ENCODE data around the gene NR1H4.
"Not testable (repeated sequence)": the region's sequence is repeated elsewhere in the genome, so short reads cannot be mapped to it uniquely, and the experiment has no call there.

The NR1H4 gene

GRCh38 chr12:100473716-100474150 is at the start of gene NR1H4:
NR1H4 (plus strand) TSS chr12:100473866; CDS start chr12:100493324, 19,458 bp downstream.
- DNase-seq: no peak

DNA sequence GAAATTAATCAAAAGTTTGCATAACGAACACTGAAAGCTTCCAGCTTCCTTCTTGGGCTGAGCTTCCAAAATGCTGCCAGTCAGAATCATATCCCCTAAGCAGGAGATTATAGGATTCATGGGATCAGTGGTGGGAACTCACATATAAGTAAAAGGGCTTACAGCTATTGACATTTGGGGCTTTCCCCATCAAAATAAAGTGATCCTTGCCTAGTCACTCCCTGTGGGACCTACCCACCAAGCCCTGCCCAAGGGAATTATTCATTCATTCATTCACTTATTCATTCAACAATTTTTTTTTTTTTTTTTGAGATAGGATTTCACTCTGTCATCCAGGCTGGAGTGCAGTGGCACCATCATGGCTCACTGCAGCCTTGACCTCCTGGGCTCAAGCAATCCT is 47.5 kb upstream of the NR1H4 start:
- no peak for DNase-seq

GRCh38 chr12:100427078-100427477 is 46.6 kb upstream of the NR1H4 start:
- DNase-seq: no peak

- not testable (repeated sequence) for DNase-seq
These were observed 43.4 kb upstream of the NR1H4 start for GRCh38 chr12:100430251-100430650.

GRCh38 chr12:100433701-100434100 is 40.0 kb upstream of the NR1H4 start:
- DNase-seq: no peak

- DNase-seq: no peak
These were observed 39.5 kb upstream of the NR1H4 start for GRCh38 chr12:100434177-100434576.

DNA sequence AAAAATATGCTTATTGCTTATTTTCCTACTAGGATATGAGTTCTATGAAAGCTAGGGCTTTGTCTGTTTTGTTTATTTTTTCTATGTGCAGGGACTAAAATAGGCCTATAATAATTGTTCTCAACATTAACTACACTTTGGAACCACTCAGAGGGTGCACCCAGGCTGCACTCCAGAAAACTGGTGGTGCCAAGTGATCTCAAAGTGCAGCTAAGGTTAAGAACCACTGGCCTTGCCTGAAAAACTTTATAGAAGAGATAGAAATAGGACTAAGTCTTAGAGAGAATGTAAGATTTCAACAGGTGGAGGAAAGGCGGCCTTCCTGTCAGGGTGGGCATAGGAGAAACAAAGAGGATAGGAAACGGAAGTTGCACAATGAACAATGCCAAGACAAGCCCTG is 37.7 kb upstream of the NR1H4 start:
- no peak for DNase-seq

DNA sequence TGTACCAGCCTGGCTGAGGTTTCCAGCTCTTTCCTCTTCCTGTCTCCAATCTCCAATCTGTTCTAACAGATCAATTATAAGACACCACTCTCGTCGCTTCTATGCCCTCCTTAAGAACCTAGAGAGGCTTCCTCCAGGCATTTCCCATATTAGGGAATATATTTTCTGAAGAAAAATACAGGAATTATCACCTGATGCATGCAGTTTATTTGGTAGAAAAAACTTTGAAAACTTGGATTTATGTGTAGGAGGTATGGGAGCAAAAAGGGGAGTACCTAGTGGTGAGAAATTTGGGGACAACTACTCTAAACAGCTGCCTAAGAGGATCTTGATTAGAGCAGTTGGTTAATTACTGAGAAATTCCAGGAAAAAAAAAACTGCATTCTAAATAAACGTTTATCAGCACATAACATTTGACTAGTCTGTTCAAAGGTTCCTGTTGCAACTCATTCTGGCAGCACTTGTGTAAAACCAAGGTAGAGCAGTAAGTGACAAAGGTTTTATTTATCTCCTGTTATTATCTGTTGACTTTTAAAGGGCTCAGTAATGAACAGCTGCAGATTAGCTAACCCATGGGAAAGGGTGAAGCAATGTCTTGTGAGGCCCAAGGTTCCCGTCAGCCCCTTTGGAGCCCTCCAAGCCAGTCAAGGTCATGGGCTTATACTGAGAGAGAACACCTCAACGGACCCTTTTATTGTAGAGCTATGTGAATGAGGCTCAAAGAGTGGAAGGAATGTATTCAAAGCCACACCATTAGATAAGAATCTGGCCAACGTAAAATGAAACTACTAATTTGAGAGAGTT is 36.4 kb upstream of the NR1H4 start:
- no peak for DNase-seq

- DNase-seq: no peak
These were observed 33.9 kb upstream of the NR1H4 start for GRCh38 chr12:100439797-100440196.

DNA sequence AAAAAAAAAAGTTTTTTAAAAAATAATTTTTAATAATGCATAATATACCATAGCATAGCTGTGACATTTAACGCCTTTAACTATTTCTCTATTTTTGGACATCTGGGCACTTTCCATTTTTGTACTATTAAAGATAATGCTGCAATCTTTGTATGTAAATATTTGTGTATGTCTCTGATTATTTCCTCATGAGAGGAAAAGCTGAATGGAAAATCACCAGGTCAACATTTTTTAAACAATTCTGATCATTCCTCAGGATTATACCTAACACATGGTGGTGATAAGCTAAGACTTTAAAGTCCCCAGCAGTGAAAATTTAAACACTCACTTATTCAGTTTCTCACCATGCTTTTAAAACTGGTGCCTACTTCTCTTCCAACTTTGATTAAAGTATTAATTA is 31.3 kb upstream of the NR1H4 start:
- DNase-seq: no peak

- DNase-seq: no peak
These were observed 30.2 kb upstream of the NR1H4 start for GRCh38 chr12:100443434-100443833.

GRCh38 chr12:100445081-100445481 is 28.6 kb upstream of the NR1H4 start:
- no peak for DNase-seq

DNA sequence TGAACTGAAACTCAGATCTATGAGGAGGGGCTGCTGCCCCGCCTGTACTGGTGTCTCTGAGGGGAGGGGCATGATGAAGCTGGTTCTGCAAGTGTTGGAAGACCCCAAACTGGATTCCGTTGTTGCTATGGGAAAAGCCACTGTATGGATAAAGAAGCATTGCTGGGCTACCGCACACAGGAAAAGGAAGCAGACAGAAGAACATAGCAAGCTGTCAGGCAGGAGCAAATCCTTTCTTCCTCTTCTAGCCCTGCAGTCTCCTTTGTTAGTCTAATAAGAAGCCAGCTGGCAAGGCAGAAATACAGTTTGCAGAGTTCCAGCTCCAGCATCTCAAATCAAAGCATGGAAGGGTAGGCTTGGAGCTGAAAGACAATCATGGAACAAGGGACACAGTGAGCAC is 26.3 kb upstream of the NR1H4 start:
- no peak for DNase-seq

DNA sequence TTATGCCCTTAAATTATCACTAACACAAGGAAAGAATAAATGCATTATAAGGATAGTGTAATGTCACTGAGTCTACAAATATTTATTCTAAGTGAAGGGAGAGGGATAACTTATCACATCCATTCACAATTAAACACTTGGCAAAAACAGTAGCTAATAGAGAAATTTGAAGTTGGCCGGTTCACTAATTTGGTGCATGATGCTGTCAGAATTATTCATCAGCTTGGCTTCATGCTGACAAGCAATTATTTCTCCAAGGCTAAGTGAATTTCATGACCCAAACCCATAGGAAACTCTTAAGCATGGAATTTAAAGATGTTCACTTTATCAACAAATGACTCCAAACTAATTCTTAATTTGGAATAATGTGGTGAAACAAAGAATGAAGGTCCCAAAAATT is 25.0 kb upstream of the NR1H4 start:
- DNase-seq: no peak

DNA sequence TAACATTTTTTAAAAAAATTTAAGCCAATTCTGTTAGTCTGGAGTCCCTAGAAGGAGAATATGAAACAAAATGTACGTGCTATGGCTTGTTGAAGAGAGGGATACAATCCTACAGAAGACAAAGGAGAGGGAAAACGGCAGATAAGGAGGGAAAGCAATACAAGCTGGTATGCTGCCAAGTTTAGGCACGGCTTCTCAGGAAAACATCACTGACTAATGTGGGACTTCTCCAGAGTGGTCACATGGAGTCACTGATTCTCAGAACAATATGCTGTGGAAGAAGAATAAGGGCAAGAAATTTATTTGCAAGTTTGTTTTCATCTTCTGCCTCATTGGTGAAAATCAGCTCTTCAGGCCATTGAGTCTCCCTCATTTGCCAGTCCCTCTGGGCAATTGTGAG is 22.9 kb upstream of the NR1H4 start:
- no peak for DNase-seq

DNA sequence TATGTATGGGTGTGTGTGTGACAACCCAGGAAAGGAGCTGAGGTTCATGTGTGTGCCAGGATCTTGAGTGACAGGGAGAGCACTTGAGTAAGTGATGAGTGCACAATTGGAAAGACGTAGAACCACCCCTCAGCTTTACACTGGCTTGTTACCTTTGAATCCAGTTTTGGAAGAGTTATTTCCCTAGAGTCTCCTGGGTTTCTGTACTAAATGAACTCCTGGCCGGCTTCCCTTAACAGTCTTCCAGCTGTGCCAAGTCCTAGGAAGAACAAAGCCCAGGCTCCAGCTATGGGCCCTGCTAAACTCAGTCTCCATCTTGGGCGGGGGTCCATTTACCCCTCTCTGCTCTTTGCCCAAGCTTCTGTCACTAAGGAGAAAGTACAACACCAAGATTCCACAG is 19.7 kb upstream of the NR1H4 start:
- no peak for DNase-seq

DNA sequence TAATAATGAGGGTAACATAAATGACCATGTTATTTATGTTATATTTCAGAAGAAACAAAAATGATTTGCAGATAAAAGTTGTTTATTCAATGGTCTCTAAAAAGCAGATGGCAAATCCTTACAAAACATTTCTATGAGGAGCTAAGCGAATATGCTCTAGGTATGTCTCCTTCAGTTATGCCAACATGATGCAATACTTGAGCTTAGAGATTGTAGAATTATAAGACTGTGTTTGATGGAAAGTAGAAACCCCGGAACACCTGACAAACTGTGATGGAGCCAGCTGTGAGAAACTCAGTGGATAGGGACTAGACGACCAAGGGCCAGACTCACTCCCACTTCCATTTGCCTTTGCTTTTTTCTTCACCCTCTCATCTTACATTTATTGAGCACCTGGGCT is 17.8 kb upstream of the NR1H4 start:
- DNase-seq: no peak

GRCh38 chr12:100458191-100458590 is 15.5 kb upstream of the NR1H4 start:
- DNase-seq: no peak

DNA sequence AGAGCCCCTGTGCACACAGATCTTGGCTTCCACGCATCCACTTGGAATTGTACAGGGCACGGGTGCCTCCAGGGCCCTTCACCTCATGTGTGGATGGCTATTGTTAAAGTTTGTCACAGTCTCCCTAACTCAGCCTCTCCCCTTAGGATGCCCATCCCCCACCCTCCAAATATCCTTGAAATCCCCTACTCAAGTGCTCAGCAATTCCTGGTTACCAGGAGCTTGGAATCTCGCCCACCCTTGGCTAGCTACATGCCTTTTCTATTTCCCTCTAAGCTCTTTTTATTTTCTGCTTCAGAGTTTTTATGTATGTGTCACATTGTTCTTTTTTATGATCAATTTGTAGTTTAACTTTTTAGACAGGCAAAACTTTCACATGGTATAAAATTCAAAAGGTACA is 13.0 kb upstream of the NR1H4 start:
- no peak for DNase-seq

DNA sequence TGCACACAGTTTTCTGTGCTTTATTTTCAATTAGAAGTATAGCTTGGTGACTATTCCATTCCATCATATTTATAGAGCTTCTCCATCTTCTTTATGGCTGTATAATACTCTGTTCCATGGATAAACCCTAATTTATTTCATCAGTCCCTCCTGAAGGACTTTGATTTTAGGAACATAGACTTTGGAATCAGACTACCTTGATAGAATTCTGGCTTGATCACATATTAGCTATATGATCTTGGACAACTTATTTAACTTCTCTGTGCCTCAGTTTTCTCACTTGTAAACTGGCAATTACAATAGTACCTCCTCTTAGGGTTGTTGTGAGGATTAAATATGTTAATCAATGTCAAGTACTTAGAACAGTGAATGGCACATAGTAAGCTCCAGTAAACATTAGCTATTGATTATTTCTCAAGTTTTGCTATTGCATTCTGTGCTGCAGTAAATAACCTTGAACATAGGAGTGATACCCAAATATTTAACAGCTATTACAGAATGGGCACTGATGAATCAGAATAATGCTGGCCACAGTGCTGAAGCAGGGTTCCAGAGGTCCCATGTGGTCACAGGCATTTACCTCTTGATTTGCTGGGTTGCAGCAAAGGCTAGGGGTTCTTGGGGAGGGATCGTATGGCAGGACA is 12.2 kb upstream of the NR1H4 start:
- DNase-seq: no peak

DNA sequence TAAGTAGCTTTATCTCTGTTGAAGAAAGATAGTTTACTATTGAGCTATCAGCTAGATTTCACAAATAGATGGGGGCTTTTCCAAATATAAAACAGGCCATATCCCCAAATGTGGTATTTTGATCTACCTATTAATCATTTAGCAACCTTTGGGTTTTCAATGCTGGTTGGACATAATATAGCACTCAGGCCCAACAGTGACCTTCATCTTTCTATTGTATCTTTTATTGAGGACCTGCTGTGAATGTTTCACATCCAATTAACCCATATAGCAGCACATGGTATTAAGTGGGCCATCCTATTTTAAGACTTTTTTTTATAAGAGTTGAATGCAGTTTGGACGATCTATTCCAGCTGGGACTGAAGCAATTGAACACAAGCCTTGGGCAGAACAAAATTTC is 10.0 kb upstream of the NR1H4 start:
- DNase-seq: no peak

DNA sequence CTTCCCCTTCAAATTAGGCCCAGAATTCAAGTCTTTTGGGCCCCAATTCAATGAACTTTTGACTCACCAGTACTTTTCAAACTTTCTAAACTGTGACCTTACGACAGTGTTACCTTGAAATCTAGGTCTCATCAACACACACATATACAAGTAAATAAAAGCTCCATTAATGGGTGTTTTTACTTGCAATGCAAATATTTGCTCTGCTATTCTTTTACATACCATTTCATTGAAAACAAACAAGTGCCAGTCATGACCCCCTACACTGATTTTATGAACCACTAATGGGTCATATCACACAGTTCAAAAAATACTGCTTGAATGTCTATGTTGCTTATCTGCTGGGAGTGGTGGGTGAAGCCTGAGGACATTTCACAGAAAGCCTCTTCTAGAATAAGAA is 9.1 kb upstream of the NR1H4 start:
- DNase-seq: no peak

GRCh38 chr12:100468126-100468525 is 5.5 kb upstream of the NR1H4 start:
- DNase-seq: no peak

DNA sequence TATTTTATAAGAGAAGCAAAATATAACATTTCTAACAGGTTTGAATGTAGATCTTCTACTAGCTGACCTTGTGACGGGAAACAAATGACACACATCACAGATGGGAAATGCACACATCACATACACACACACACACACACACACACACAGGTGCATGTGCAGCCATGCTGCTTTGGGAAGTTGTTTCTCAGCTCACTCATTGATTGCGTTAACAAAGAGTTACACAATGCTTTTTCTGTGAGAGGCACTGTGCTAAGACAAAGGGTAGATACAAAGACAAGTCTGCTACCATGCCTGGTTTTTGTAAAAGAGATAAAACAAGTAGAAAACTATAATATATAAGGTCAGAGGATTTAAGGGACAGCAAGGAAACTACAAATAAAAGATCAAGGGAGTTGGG is 1.3 kb upstream of the NR1H4 start:
- DNase-seq: no peak

All from CD4-positive, alpha-beta T cell treated with Interleukin-4 for 4 hours (primary cell).